GM12872 (cell line): Measurements from ENCODE around the gene GP1BB.

ENCODE experiments used
- TF ChIP-seq, protein P1 (sequence below): IDR thresholded peaks from 3 replicates; pipeline ENCODE4 v1.5.1; 2011; ENCODE audit warnings: low read depth, mild to moderate bottlenecking, low read length, moderate library complexity; ENCODE audit not compliant: insufficient read depth

GP1BB gene

GRCh38 chr22:19733755-19734154 lies 10.4 kb downstream of the GP1BB start:
- TF ChIP-seq, protein P1, sequence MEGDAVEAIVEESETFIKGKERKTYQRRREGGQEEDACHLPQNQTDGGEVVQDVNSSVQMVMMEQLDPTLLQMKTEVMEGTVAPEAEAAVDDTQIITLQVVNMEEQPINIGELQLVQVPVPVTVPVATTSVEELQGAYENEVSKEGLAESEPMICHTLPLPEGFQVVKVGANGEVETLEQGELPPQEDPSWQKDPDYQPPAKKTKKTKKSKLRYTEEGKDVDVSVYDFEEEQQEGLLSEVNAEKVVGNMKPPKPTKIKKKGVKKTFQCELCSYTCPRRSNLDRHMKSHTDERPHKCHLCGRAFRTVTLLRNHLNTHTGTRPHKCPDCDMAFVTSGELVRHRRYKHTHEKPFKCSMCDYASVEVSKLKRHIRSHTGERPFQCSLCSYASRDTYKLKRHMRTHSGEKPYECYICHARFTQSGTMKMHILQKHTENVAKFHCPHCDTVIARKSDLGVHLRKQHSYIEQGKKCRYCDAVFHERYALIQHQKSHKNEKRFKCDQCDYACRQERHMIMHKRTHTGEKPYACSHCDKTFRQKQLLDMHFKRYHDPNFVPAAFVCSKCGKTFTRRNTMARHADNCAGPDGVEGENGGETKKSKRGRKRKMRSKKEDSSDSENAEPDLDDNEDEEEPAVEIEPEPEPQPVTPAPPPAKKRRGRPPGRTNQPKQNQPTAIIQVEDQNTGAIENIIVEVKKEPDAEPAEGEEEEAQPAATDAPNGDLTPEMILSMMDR = no peak

- TF ChIP-seq, protein P1 = no peak
Measured at GRCh38 chr22:19734163-19734562, 10.8 kb downstream of the GP1BB start.

- TF ChIP-seq, protein P1 = no peak
Measured at GRCh38 chr22:19734837-19735382, 11.6 kb downstream of the GP1BB start.

GRCh38 chr22:19735665-19736510 lies 12.5 kb downstream of the GP1BB start:
- TF ChIP-seq, protein P1 = no peak

- TF ChIP-seq, protein P1 = no peak
Measured at GRCh38 chr22:19737846-19738663, 14.7 kb downstream of the GP1BB start.

- TF ChIP-seq, protein P1 = no peak
Measured at GRCh38 chr22:19738664-19739447, 15.5 kb downstream of the GP1BB start.
